Mesangial cell (primary cell): ENCODE measurements around the gene PCDHB15. TPM values are rescaled to one million over a fixed set of nuclear protein-coding genes. Genes with fewer than 3 reads are reported as not detected.

Experiments
- total RNA-seq: library from RNA; depleted of rRNA; stranded (reverse); fragments of >200 nt; gene quantifications from 2 replicates; pipeline ENCODE4 v1.2.3, GENCODE V29; 2015

The PCDHB15 gene
- 0.16 and 1.0 TPM in 2 replicates for total RNA-seq

GRCh38 chr5:141245250-141245717 is at the start of gene PCDHB15:
TSS of gene PCDHB15 (plus strand) at chr5:141245395. CDS start at chr5:141245579, 184 bp downstream.

GRCh38 chr5:141199359-141200235 is 45.6 kb upstream of the PCDHB15 start, which contains the start of gene PCDHB11:
TSS of gene PCDHB11 (plus strand) at chr5:141199627. CDS start at chr5:141199775, 148 bp downstream.

GRCh38 chr5:141208478-141208877 is 36.7 kb upstream of the PCDHB15 start, which contains the start of gene PCDHB12:
TSS of gene PCDHB12 (plus strand) at chr5:141208719. CDS start at chr5:141208908, 189 bp downstream.

GRCh38 chr5:141213656-141214339 is 31.4 kb upstream of the PCDHB15 start, which contains the start of gene PCDHB13:
TSS of gene PCDHB13 (plus strand) at chr5:141213919. CDS start at chr5:141214124, 205 bp downstream.

GRCh38 chr5:141223112-141223783 is 21.9 kb upstream of the PCDHB15 start, which contains the start of gene PCDHB14:
TSS of gene PCDHB14 (plus strand) at chr5:141223343. CDS start at chr5:141223506, 163 bp downstream.

Other genes with a start within 250 kb of the PCDHB15 start
- gene PCDHB1, start 194.0 kb upstream of the PCDHB15 start, total RNA-seq = not detected in 2 replicates
- 0.49 and 0.76 TPM in 2 replicates for gene PCDHB2, start 150.8 kb upstream of the PCDHB15 start, total RNA-seq
- 0.16 and 0.38 TPM in 2 replicates for gene PCDHB3, start 144.9 kb upstream of the PCDHB15 start, total RNA-seq
- 0.13 and 0.49 TPM in 2 replicates for gene PCDHB4, start 123.6 kb upstream of the PCDHB15 start, total RNA-seq
- 0.33 and 1.5 TPM in 2 replicates for gene PCDHB5, start 110.2 kb upstream of the PCDHB15 start, total RNA-seq
- gene PCDHB6, start 95.3 kb upstream of the PCDHB15 start, total RNA-seq = under 0.01 TPM in 1 of 2 replicates, not detected in the other
- 0.16 and 0.63 TPM in 2 replicates for gene PCDHB7, start 72.8 kb upstream of the PCDHB15 start, total RNA-seq
- 0.25 TPM in 1 of 2 replicates, not detected in the other for gene PCDHB8, start 67.6 kb upstream of the PCDHB15 start, total RNA-seq
- 0.16 and 0.63 TPM in 2 replicates for gene PCDHB16, start 63.0 kb upstream of the PCDHB15 start, total RNA-seq
- gene PCDHB9, start 58.2 kb upstream of the PCDHB15 start, total RNA-seq = 0.25 TPM in 1 of 2 replicates, not detected in the other
- gene PCDHB10, start 53.0 kb upstream of the PCDHB15 start, total RNA-seq = 0.16 and 0.89 TPM in 2 replicates
- 0.16 and 0.63 TPM in 2 replicates for gene PCDHB11, start 45.8 kb upstream of the PCDHB15 start, total RNA-seq
- under 0.01 and 0.25 TPM in 2 replicates for gene PCDHB12, start 36.7 kb upstream of the PCDHB15 start, total RNA-seq
- gene PCDHB13, start 31.5 kb upstream of the PCDHB15 start, total RNA-seq = 0.16 and 1.1 TPM in 2 replicates
- 0.16 and 0.63 TPM in 2 replicates for gene PCDHB14, start 22.1 kb upstream of the PCDHB15 start, total RNA-seq
- gene SLC25A2, start 58.7 kb downstream of the PCDHB15 start, total RNA-seq = 0.63 TPM in 1 of 2 replicates, not detected in the other
- gene TAF7, start 75.4 kb downstream of the PCDHB15 start, total RNA-seq = 24.3 and 29.2 TPM in 2 replicates
- gene PCDHGA1, start 85.1 kb downstream of the PCDHB15 start, total RNA-seq = 0.33 and 0.51 TPM in 2 replicates
- 1.1 and 4.1 TPM in 2 replicates for gene PCDHGA2, start 93.4 kb downstream of the PCDHB15 start, total RNA-seq
- gene PCDHGA3, start 98.4 kb downstream of the PCDHB15 start, total RNA-seq = 0.65 and 2.5 TPM in 2 replicates
- 0.49 and 2.9 TPM in 2 replicates for gene PCDHGB1, start 104.7 kb downstream of the PCDHB15 start, total RNA-seq
- gene PCDHGA4, start 109.6 kb downstream of the PCDHB15 start, total RNA-seq = 0.33 and 2.2 TPM in 2 replicates
- gene PCDHGB2, start 114.6 kb downstream of the PCDHB15 start, total RNA-seq = 0.65 and 2.5 TPM in 2 replicates
- gene PCDHGA5, start 118.8 kb downstream of the PCDHB15 start, total RNA-seq = 0.33 and 1.5 TPM in 2 replicates
- 0.98 and 3.8 TPM in 2 replicates for gene PCDHGB3, start 124.8 kb downstream of the PCDHB15 start, total RNA-seq
- 1.6 and 5.6 TPM in 2 replicates for gene PCDHGA6, start 128.5 kb downstream of the PCDHB15 start, total RNA-seq
- 0.49 and 4.1 TPM in 2 replicates for gene PCDHGA7, start 137.3 kb downstream of the PCDHB15 start, total RNA-seq
- 4.2 and 7.1 TPM in 2 replicates for gene PCDHGB4, start 142.3 kb downstream of the PCDHB15 start, total RNA-seq
- under 0.01 and 0.89 TPM in 2 replicates for gene PCDHGA8, start 147.2 kb downstream of the PCDHB15 start, total RNA-seq
- gene PCDHGB5, start 152.6 kb downstream of the PCDHB15 start, total RNA-seq = 10.6 and 15.8 TPM in 2 replicates
- 0.98 and 6.1 TPM in 2 replicates for gene PCDHGA9, start 157.4 kb downstream of the PCDHB15 start, total RNA-seq
- gene PCDHGB6, start 162.6 kb downstream of the PCDHB15 start, total RNA-seq = 2.0 and 6.3 TPM in 2 replicates
- 2.8 and 10.5 TPM in 2 replicates for gene PCDHGA10, start 167.6 kb downstream of the PCDHB15 start, total RNA-seq
- 5.1 and 18.1 TPM in 2 replicates for gene PCDHGB7, start 172.3 kb downstream of the PCDHB15 start, total RNA-seq
- 5.4 and 10.4 TPM in 2 replicates for gene PCDHGA11, start 175.7 kb downstream of the PCDHB15 start, total RNA-seq
- gene PCDHGA12, start 185.1 kb downstream of the PCDHB15 start, total RNA-seq = 3.4 and 13.8 TPM in 2 replicates
- 36.5 and 60.1 TPM in 2 replicates for gene PCDHGC3, start 230.6 kb downstream of the PCDHB15 start, total RNA-seq
- 0.38 and 0.81 TPM in 2 replicates for gene PCDHGC4, start 239.6 kb downstream of the PCDHB15 start, total RNA-seq
- 0.33 and 1.4 TPM in 2 replicates for gene PCDHGC5, start 243.7 kb downstream of the PCDHB15 start, total RNA-seq